ENCODE measurements around the gene PSMA4.
"Not testable (repeated sequence)": the region's sequence is repeated elsewhere in the genome, so short reads cannot be mapped to it uniquely, and the experiment has no call there.

Gene PSMA4

DNA sequence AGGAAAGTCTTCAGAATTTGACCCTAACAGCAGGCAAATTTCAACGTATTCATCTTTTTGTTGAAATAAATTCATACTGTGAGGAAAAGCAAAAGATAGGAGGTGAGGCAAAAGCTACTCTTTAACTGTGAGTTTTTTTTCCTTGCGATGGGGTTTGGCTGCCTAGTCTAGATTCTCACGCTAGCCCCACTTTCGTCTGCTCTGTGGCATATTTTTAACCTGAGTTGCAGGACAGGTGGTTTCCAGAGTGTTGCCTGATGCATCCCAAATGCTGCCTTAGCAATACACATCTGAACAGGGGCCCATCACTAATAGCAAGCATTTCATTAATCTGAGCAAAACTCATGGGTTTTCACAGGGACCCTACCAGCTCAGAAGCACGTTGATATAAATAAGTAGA is 11.7 kb downstream of the PSMA4 start:
- DNase-seq (ENCODE audit: low spot score): no peak

DNA sequence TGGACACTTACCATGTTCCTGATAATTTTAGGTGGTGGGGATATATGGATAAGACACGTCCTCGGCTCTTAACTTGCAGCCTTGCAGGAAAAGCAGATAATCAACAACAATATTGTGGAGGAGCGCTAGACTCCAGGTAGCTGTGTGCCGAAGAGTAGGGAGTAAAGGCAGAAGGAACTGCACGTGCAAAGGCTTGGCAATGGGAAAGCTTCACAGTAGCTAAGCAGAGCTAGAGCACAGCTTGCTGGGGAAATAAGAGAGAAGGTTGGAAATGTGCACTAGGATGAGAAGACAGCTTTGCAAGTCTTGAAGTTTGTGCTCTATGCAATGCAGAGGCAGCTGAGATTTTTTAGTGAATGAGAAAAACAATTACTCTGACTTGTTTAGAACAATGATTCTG is 12.4 kb downstream of the PSMA4 start:
- DNase-seq (ENCODE audit: low spot score): no peak

DNA sequence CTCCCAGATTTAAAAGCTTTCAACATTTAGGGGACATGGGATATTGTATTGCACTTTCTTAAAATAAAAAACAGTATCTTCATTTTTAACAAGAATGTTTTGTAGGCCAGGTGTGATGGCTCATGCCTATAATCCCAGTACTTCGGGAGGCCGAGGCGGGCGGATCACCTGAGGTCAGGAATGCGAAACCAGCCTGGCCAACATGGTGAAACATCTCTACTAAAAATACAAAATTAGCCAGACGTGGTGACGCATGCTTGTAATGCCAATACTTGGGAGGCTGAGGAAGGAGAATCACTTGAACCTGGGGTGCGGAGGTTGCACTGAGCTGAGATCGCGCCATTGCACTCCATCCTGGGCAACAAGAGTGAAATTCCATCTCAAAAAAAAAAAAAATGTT is 20.0 kb downstream of the PSMA4 start:
- DNase-seq (ENCODE audit: low spot score): not testable (repeated sequence)

DNA sequence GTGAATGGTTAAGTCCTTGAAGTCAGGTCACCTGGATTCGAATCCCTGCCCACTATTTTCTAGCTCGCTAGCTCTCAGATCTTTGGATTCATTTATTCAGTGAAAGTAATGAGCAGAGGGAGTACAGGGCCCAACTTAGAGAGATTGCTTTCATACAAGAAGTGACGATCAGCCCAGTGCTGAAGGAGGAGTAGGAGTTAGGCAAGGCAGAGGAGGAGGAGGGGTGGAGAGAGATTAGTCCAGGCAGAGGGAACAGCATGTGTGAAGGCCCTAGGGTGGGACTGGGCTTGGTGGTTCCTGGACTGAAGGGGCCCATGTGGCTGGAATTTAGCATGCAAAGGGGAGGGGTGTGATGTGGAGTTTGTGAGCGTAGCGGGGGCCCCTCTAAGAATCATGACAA is 21.2 kb downstream of the PSMA4 start:
- DNase-seq (ENCODE audit: low spot score): no peak

DNA sequence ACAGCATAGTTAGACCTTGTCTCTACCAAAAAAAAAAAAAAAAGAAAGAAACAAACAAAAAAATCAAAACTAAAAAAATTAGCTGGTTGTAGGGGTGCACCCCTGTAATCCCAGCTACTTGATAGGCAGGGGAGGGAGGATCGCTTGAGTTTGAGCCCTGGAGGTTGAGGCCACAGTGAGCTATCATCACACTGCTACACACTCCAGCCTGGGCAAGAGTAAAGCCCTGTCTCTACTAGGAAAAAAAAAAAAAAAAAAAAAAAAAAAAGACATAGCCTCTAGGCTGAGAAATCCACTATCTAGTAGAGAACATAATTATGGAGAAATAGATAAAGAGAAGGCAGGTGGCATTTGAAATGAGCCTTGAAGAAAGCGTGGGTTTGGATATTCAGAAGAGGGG is 22.8 kb downstream of the PSMA4 start:
- no peak for DNase-seq (ENCODE audit: low spot score)

DNA sequence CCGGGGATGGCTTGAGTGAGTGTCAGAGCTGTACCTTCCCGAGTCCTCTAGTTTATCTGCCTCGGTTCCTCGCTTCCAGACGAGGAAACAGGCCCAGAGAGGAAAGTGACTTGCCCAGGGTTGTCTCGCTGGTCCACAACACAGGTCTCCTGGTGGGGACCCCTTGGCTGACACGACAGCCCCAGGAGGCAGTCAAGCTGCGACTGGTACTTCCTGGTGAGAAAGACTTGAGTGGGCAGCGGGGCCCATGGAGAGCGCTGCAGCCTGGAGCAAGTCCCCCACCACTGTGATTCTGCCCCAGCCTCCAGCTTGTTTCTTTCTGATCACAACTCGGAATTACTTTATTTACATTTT is 24.5 kb downstream of the PSMA4 start:
- no peak for DNase-seq (ENCODE audit: low spot score)

DNA sequence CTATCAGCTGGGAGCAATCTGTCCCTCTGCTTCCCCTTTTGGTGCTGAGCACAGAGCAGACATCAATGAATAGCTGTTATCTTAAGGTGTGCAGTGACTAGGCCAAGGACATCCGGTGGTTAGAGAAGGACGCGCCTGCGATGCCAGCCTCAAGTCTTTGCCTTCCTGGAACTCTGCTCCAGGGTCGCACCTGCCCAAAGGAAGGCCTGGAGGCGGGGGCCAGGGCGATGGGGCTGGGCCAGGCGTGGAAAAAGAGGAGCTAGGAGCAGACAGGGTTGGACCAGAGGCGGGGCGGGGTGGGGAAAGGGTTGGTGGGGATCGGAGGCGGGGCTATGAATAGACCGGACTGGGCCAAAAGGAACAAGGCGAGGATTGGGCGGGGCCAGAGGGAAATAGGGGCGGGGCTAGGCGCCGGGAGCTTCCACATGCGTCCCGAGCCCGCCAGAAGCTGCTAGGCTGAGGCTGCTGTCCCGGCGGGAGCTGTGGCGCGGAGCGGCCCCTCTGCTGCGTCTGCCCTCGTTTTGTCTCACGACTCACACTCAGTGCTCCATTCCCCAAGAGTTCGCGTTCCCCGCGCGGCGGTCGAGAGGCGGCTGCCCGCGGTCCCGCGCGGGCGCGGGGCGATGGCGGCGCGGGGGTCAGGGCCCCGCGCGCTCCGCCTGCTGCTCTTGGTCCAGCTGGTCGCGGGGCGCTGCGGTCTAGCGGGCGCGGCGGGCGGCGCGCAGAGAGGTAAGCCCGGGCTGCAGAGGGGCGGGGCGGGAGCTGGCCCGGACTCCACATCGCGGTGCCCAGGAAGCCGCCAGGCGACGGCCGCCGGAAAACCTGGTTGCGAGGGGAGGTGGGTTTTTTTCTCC is 25.1 kb downstream of the PSMA4 start, which contains the start of gene CHRNA5:
TSS of gene CHRNA5 (plus strand) at position 424 of the 854 bp plus-strand sequence. CDS start at position 624, 200 bp downstream.
- peak; percentile 57 for DNase-seq (ENCODE audit: low spot score)

DNA sequence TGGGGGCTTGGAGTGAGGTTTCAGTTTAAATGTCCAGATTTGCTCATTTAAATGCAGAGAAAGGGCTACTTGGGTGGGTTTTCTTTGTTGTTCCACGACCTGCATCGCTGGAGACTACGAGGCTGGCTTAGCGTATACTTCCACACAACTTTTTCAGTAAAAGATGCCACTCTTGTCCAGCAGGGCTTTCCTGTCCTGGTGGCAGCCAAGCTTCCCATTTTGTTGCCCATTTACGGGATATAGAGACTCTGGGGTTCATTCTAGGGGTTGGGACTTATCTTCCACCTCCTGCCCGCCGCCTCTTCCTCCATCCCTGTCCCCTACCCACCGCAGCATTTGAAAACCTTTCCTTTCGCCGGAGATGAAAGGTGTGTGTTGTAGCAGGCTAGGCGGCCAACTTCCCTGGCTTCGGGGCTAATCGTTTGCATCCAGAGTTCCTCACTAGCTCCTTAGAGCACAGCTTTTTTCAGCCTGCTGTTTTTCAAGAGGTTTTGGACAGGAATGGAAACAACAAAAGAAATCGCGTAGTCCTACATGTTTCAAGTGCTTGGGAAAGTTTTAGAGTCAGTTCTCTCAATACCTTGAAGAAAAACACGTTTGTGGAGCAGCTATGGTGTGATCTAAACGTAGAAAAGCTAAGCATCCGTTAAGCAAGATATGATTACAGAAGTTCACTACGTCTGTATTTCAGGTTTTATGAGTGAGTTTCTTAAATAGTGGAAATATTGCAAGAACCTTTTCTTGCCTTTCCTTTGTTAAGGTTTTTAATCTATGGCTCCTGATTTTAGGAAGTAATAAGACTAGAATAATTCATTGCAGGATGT is 25.9 kb downstream of the PSMA4 start:
- no peak for DNase-seq (ENCODE audit: low spot score)

DNA sequence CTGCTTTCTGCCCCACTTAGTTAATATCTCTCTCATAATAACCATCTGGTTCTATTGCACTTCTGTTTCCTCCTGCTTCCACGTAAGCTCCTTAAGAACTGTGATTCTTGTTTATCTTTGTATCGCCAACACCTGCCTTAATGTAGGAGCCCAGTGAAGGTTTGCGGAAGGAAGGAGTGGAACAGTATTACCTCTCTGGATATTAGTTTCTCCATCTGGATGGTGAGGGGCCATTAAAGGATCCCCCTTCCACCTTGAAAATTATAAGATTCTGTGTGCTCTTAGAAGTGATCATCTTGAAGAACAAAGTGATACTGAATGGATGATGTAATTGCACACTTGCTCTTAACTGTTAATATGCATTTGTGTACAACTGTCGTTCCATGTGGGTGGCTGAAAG is 27.3 kb downstream of the PSMA4 start:
- no peak for DNase-seq (ENCODE audit: low spot score)

DNA sequence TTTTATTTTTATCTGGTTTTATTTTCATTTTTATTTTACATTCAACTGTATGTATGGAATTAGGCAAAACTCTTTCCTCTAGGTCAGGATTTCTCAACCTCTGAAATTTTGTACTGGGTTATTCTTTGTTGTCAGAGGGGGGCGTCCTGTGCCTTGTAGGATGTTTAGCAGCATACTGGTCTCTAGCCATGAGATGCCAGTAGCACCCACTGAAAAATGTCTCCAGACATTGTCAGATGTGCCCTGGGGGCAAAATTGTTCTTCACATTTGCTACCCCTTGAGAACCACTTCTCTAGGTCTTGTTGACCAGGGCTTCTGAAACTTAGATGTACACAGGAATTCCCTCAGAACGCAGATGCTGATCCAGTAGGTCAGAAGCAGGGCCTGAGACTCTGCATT is 30.5 kb downstream of the PSMA4 start:
- DNase-seq (ENCODE audit: low spot score): no peak

DNA sequence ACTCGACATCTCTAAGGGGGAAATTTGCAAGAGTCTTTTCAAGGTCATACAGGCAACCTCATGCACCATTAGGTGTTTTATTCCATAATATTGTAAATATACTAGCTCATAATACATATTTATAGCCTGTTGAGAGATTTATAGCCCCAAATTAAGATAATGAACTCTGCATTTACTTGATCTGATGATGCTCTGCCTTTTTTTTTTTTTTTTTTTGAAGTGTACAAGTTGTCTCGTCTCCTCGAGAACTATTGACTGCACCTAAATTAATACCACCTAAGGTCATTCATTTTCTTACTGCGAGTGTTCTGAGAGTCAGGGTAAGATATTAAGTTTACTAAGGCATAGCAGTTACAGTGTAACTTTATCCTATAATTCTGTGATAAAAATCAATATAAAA is 31.1 kb downstream of the PSMA4 start:
- no peak for DNase-seq (ENCODE audit: low spot score)

DNA sequence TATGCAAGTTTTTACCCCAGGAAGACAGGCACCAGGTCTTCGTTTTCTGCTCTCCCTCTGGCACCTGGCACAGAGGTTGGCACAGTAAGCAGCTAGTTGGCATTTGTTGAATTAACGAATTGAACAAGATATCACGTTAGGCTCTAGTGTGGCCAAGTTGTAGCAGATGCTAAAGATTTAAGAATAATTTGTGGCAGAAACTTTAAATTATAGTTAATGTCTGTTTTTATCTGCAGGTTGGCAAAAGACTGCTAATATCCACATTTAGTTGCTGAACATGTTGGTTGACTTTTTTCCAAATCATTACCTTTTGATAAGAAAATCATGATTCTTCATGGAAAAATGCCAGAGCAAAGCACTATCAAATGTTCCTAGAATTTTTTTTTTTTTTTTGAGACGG is 33.2 kb downstream of the PSMA4 start:
- DNase-seq (ENCODE audit: low spot score): no peak

DNA sequence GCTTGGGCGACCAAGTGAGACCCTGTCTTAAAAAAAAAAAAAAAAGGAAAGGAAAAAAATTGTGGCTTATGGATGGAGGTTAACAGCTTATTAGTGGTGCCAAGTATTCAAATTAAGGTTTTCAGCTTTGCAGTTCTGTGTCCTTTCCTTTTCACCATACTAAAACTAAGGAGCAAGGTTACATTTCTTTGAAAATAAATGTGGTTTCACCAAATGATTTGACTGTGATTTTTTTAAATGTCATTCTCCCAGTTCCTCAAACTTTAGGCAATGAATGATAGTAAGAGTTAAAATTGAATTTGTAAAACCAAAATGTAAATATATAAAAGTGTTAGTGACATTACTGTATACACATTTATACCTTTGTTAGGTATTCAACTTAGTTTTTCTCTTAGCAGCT is 34.7 kb downstream of the PSMA4 start:
- DNase-seq (ENCODE audit: low spot score): no peak

DNA sequence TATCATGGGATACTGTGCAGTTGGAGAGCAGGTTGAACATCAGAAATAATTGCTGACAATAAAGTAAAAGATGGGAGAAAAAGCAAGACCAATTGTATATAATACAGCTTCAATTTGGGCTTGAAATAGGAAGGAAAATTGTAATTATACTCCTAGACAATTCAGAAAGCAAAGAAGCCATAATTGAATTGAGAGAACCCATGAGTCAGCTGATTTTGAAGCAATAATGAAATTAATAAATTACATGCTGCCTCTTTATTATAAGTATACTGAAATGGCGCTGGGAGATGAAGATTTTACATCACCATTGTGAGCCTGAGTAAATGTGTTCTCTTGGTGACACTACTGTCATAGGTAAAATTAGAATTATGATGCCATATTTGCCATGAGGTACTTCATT is 57.3 kb downstream of the PSMA4 start:
- no peak for DNase-seq (ENCODE audit: low spot score)

DNA sequence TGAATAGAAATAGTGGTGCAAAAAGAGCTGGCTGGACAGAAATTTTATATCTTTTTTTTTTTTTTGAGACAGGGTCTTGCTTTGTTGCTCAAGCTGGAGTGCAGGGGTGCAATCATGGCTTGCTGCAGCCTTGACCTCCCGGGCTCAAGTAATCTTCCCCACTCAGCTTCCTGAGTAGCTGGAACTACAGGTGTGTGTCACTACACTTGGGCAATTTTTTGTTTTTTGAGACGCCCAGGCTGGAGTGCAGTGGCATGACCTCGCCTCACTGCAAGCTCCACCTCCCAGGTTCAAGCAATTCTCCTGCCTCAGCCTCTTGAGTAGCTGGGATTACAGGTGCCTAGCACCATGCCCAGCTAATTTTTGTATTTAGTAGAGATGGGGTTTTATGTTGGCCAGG is 58.1 kb downstream of the PSMA4 start:
- no peak for DNase-seq (ENCODE audit: low spot score)

DNA sequence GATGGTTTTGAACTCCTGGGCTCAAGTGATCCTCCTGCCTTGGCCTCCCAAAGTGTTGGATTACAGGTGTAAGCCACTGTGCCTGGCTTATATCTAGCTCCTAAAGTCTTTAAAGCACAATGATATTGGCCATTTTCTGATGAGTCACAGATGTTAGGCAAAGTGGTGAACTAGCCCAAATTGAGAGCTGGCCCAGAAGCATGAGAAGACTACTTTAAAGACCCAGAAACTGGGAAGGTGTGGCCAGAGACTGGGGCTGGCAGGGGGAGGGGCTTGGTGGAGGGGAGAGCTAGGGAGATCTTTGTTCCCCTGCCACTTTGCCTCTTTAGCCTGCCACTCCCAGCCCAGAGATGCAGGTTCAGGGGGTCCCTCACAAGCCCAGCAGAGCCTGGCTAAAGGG is 58.9 kb downstream of the PSMA4 start:
- no peak for DNase-seq (ENCODE audit: low spot score)

Measured in CD4-positive, alpha-beta T cell treated with Interleukin-6 at 100 ng/mL for 8 hours (primary cell).